ENCODE results near the gene UNK. TPM values are rescaled to one million over a fixed set of nuclear protein-coding genes. Genes with fewer than 3 reads are reported as not detected.

Gene UNK
- total and polyA plus RNA-seq, 12 donors, result 11.6 to 21.3 (median 14.7) TPM

DNA sequence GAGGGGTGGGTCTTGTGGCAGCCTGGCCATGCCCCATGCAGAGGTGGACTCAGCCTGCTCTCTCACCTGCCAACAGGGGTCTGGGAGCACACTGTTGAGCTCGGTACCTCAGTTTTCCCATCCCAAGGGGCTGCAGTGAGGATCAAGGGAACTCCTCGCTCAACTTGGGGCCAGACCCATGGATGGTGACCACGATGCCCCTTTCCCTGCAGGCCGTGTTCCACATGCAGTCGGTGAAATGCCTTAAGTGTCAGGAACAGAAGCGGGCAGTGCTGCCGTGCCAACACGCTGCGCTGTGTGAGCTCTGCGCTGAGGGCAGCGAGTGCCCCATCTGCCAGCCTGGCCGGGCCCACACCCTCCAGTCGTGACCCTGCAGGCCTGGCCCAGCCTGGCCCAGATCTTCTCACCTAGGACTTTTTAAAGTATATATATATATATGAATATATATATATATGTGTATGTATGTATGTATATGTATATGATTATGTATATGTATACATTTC is 39.5 kb downstream of the UNK start:
- H3K27me3 ChIP-seq, result no peaks in the 10 kb centered on the region
- TF ChIP-seq, protein P1, sequence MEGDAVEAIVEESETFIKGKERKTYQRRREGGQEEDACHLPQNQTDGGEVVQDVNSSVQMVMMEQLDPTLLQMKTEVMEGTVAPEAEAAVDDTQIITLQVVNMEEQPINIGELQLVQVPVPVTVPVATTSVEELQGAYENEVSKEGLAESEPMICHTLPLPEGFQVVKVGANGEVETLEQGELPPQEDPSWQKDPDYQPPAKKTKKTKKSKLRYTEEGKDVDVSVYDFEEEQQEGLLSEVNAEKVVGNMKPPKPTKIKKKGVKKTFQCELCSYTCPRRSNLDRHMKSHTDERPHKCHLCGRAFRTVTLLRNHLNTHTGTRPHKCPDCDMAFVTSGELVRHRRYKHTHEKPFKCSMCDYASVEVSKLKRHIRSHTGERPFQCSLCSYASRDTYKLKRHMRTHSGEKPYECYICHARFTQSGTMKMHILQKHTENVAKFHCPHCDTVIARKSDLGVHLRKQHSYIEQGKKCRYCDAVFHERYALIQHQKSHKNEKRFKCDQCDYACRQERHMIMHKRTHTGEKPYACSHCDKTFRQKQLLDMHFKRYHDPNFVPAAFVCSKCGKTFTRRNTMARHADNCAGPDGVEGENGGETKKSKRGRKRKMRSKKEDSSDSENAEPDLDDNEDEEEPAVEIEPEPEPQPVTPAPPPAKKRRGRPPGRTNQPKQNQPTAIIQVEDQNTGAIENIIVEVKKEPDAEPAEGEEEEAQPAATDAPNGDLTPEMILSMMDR (IDR thresholded peaks at IDR 0.05), result no peak
- intact Hi-C loops (cut with DNase I), result loop anchor here in 1 of 10 donors (10.0 kb wide), 1 partner anchor 49 kb away; a partner anchor contains a TSS
- H3K4me3 ChIP-seq, result no peak overlapping the region
- H3K27ac ChIP-seq, result peak overlapping the region in 1 of 10 donors; percentile 36
- peaks cover 6 to 96% (median 39%) of the 10 kb centered on the region in 9 donors for H3K36me3 ChIP-seq
- H3K9me3 ChIP-seq, result no peaks in the 10 kb centered on the region
- DNase-seq, result no peak
- ATAC-seq, result no peak
- WGBS, 2 donors, result 93 to 95% methylated on average over 13 of the region's 13 CpGs
- peaks cover 15 to 42% (median 20%) of the 10 kb centered on the region in 9 donors for H3K4me1 ChIP-seq

DNA sequence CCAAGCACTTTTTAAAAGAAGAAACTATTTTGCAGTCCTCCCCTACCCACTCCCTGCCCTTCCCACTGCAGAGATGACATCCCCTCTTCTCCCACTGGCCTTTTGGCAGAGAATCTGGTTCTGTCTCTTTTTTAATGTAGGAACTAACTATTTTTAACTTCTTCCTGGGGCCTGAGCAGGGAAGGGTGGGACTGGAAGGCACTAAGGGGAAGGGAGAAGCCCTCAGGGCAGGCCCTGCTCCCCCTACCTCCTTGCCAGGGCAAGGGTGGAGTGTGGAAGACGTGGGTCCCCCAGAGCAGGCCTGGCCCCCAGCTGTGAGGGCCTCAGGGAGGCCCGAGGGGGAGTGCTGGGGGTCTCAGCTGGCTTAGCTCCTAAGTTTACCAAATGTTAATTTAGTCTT is 40.1 kb downstream of the UNK start:
- intact Hi-C loops (cut with DNase I), result loop anchor here in 3 of 10 donors (5.0 to 10.0 kb wide), 4 partner anchors 32 to 57 kb away; partner anchors contain the start of gene GALK1 (in 1 of the 3)
- Histone ChIP-seq H3K27ac (peak overlapping the region in 5 of 10 donors; percentile 10 to 60 (median 30)), H3K4me3 (no peak overlapping the region), H3K27me3 (no peaks in the 10 kb centered on the region), H3K9me3 (no peaks in the 10 kb centered on the region), H3K4me1 (peaks cover 15 to 42% (median 20%) of the 10 kb centered on the region in 9 donors), H3K36me3 (peaks cover 4 to 96% (median 35%) of the 10 kb centered on the region in 9 donors)
- TF ChIP-seq, protein P1 (IDR thresholded peaks at IDR 0.05), result no peak
- no peak for ATAC-seq
- DNase-seq, result no peak
- WGBS, 2 donors, result 48 to 61% methylated on average over 2 of the region's 2 CpGs

DNA sequence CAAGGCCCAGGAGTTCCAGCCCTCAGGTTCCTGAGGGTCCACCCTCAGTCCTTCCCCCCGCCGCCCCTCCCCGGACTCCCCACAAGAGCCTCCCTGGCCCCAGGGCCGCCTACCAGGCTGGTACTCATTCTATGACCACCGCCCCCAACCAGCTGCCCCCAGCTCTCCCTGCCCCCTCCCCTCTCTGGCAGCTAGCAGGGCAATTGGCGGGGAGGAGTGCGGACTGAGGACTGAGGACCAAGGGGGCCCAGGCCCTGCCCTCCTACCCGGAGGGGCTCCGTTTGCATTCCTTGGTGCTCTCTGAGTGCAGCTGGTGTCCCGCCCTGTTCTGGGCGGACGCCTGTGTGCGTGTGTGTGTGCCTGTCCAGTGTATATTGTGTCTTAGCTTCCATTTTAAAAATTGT is 40.5 kb downstream of the UNK start:
- WGBS, 2 donors, result 88 to 90% methylated on average over 11 to 13 of the region's 13 CpGs
- no peak for ATAC-seq
- intact Hi-C loops (cut with DNase I), result loop anchor here in 3 of 10 donors (5.0 to 10.0 kb wide), 4 partner anchors 33 to 58 kb away; partner anchors contain the start of gene GALK1 (in 1 of the 3)
- DNase-seq, result no peak
- Histone ChIP-seq H3K27me3 (no peaks in the 10 kb centered on the region), H3K9me3 (no peaks in the 10 kb centered on the region), H3K36me3 (peaks cover 0 to 96% (median 30%) of the 10 kb centered on the region in 9 donors), H3K4me1 (peaks cover 15 to 42% (median 20%) of the 10 kb centered on the region in 9 donors), H3K4me3 (no peak overlapping the region), H3K27ac (peak overlapping the region in 4 of 10 donors; percentile 20 to 60 (median 42))
- TF ChIP-seq, protein P1 (IDR thresholded peaks at IDR 0.05), result no peak

DNA sequence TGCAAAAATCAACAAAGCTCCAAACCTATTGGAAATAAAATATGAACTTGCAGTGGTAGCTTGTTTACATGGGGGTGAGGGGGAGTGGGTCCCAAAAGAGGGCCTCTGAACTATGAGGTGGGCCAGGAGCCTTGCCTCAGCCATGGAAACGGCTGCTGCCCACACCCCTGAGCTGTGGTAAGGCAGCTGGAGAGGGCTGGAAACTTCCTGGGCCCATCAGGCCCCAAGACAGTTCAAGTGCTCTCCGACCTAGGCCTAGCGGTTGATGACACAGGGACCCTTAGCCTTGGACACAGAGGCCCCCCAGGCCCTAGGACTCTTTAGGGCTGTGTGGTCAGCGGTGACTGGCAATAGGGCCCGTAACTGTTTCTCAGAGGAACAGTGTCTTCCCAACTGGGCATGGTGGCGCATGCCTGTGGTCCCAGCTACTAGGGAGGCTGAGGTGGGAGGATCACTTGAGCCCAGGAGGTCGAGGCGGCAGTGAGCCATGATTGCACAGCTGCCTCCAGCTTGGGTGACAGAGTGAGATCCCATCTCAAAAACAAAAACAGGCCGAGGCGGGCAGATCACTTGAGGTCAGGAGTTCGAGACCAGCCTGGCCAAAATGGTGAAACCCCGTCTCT is 41.3 kb downstream of the UNK start:
- intact Hi-C loops (cut with DNase I), result loop anchor here in 3 of 10 donors (2.0 to 10.0 kb wide), 5 partner anchors 34 to 71 kb away; partner anchors contain the start of genes GALK1 (in 1 of the 3) and TRIM65 (in 1 of the 3)
- no peak for ATAC-seq
- Histone ChIP-seq H3K4me3 (no peak overlapping the region), H3K36me3 (peaks cover 0 to 96% (median 24%) of the 10 kb centered on the region in 9 donors), H3K4me1 (peaks cover 15 to 42% (median 20%) of the 10 kb centered on the region in 9 donors), H3K27me3 (no peaks in the 10 kb centered on the region), H3K9me3 (no peaks in the 10 kb centered on the region), H3K27ac (peak overlapping the region in 1 of 10 donors; percentile 30)
- TF ChIP-seq, protein P1 (IDR thresholded peaks at IDR 0.05), result no peak
- DNase-seq, result no peak
- WGBS, 2 donors, result 91 to 94% methylated on average over 12 of the region's 12 CpGs
